GM10266 (cell line): ENCODE results near the gene MED12L.

Experiments used
- DNase-seq: peaks from one replicate; pipeline ENCODE4 v3.0.0; 2012; ENCODE audit errors: extremely low spot score
- TF ChIP-seq, protein P1 (sequence below): IDR thresholded peaks from 2 replicates; pipeline ENCODE4 v1.5.1; 2012; ENCODE audit warnings: mild to moderate bottlenecking, low read depth; ENCODE audit not compliant: control insufficient read depth, insufficient read depth; ENCODE audit errors: missing control alignments

The MED12L gene

DNA sequence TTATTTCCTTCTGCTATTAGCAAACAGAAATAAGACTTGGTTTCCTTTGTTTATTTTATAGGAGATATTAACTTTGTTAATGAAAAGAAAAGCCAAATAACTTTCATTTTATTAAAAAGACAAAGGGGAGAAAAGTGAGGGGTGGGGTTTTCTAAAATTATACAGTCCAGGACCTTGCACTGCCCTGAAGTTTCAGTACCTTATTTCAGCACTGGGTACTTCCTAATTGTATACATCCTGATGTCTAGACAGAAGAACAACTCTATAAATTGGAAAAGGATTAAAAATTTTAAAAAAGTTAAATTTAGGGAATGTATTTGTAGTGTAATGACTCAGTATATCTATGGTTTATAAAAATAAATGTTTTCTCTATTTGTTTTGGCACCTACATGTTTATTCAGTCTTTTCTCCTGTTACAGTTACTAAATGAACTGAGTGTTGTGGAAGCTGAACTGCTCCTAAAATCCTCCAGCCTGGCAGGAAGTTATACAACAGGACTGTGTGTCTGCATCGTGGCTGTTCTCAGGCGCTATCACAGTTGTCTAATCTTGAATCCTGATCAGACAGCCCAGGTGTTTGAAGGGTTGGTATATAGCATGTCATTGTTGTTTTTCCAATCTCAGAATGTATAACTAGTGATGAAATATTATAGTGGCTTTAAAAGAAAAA is 271.5 kb downstream of the MED12L start:
- no peak for DNase-seq
- TF ChIP-seq, protein P1, sequence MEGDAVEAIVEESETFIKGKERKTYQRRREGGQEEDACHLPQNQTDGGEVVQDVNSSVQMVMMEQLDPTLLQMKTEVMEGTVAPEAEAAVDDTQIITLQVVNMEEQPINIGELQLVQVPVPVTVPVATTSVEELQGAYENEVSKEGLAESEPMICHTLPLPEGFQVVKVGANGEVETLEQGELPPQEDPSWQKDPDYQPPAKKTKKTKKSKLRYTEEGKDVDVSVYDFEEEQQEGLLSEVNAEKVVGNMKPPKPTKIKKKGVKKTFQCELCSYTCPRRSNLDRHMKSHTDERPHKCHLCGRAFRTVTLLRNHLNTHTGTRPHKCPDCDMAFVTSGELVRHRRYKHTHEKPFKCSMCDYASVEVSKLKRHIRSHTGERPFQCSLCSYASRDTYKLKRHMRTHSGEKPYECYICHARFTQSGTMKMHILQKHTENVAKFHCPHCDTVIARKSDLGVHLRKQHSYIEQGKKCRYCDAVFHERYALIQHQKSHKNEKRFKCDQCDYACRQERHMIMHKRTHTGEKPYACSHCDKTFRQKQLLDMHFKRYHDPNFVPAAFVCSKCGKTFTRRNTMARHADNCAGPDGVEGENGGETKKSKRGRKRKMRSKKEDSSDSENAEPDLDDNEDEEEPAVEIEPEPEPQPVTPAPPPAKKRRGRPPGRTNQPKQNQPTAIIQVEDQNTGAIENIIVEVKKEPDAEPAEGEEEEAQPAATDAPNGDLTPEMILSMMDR: no peak

DNA sequence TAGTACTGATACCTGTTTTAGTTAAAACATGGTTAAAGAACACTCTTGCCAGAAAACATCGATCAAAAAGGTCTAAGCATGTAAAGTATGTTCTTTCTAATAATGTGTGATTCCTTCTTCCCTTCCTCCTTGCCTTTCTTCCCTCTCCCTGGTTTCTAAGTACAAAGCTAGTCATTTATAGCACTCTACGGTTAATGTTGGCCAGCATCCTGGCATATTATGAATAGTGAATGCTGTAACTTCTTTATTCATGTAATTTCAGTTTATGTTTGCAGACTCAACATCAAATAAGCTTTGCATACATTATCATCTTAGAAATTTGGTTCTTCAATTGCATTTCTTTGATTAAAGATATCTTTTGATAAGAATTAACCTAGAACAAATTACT is 272.0 kb downstream of the MED12L start:
- no peak for DNase-seq
- TF ChIP-seq, protein P1: no peak

DNA sequence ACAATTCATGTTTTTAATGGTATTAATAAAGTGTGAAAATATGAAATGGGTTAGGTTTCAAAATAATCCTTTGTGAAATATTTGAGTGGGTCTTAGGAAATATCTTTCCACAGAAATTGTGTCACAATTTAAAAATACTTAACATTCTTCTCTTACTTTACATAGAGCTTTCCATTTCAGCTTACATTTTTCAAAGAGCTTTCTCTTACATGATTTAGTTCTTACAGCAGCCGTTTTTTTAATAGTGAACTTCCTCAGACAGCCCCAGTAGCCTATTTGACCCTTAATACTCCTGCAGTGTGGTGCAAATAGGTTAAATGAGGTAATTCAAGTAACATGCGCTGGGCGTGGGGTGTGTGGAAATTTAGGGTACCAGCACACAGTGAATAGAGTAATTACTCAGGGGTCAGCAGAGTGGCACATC is 277.3 kb downstream of the MED12L start:
- TF ChIP-seq, protein P1: no peak
- DNase-seq: no peak

DNA sequence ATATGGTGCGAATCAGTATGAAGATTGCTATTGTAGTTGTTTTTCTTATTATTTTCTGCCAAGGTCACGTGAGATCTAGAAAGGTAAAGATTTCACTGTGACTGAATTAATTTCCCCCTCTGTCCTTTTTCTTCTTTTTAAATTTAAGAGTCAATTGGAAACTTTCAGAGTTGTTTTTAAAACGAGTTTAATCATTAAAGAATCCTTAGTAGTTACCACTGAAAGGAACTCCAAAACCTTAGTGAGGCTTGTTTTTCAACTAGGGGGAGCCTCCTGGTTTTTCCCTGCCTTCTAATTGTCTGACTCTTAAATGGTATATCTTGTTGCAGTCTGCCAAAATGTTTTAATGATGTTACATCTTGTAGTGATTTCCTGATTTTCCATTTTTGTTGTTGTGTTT is 281.5 kb downstream of the MED12L start:
- TF ChIP-seq, protein P1: no peak
- DNase-seq: no peak

DNA sequence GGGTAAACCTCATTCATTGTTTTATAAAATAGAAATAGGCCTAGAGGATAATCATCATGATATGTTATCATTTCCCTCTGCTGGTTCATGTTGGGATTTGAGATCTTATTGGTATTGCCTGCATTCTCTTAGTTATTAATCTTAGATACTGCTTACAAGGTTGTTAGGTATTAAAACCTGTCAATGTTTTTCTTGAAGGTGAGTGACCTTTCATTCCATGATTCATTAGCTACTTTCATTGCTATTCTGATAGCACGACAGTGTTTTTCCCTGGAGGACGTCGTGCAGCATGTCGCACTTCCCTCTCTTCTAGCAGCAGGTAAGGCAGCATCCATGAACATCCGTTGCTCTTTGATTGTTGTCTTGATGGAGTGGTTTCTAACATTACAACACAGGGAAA is 282.0 kb downstream of the MED12L start:
- DNase-seq: no peak
- TF ChIP-seq, protein P1: no peak

DNA sequence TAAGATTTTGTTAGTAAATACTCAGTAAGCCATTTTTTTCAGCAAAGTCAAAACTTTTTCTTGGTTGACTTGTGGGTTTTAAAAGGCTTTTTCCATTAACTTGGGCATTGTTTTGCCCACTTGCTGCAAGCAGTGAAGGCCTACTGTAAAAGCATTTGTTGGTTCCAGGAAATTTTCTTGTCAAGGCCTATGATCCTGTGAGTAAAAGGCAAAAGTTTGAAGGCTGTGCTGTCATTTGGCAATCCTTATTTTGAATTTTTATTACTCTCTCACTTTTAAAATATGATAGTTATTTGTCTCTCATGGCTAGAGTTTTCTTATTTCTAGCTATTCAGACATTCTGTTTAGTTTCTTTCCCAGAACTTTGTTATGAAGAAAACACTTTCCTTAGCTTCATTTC is 286.1 kb downstream of the MED12L start:
- TF ChIP-seq, protein P1: no peak
- DNase-seq: no peak

DNA sequence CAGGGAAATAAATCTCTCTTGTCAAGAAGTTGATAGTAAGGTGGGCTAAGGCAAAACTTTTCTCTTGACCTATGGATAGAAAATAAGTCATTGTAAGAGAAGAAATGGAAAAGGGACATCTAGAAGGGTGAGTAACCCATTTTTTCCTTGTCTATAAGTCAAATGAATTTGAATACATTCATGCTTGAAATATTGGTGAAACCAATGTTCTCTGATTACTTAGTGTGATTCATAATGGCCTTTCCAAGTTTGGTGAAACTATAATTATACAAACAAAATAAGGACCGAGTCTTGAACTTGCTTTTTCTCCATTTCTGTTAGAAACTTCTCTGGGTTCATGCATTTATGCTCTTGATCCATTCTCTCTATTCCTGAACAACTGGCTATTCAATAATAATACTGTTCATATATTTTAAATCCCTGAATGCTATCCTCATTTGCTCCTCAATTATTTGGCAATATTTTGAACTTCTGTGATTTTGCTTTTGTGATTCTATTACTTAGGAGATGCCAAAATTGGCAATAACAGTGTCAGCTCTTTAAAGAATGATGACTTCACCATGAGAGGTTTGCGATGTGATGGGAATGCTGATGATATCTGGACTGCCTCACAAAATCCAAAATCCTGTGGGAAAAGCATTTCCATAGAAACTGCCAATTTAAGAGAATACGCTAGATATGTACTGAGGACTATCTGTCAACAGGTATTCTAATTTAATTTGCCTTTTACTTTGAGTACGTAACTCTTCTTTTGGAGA is 286.8 kb downstream of the MED12L start:
- TF ChIP-seq, protein P1: no peak
- no peak for DNase-seq
